ENCODE data around the gene SWI5.

The SWI5 gene

DNA sequence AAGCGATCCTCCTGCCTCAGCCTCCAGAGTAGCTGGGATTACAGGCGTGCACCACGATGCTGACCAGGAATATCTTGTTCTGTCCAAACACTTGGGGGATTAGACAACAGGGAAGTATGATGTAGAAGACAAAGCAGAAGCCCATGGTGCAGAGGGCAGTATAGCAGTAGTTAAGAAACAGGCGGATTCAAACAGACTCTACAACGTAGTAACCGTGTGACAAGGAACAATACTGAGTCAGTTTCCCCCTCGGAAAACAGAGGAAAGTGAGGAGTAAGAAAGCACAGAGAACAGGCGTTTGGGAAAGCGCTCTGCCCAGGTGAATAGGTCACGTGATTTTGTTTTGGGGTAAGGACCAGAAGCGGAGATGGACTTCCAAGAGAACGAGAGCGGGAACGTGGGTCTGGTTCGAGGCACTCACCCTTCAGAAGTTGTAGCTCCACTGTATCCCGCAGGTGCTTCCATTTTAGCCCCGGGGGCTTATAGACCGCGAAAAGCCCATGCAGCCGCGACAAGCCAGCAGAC lies 45.9 kb downstream of the SWI5 start:
- no peak for DNase-seq

- peak; percentile 80 to 91 (median 88) for DNase-seq
These were observed 46.5 kb downstream of the SWI5 start, which contains the start of the genes COQ4 and TRUB2 for GRCh38 chr9:128322404-128323211. Gene COQ4 (plus strand): TSS chr9:128322839. CDS start chr9:128322859, 20 bp downstream. Gene TRUB2 (minus strand): TSS chr9:128322447. CDS start chr9:128322408, 39 bp downstream.

GRCh38 chr9:128323212-128323730 lies 47.2 kb downstream of the SWI5 start:
- DNase-seq = no peak

DNA sequence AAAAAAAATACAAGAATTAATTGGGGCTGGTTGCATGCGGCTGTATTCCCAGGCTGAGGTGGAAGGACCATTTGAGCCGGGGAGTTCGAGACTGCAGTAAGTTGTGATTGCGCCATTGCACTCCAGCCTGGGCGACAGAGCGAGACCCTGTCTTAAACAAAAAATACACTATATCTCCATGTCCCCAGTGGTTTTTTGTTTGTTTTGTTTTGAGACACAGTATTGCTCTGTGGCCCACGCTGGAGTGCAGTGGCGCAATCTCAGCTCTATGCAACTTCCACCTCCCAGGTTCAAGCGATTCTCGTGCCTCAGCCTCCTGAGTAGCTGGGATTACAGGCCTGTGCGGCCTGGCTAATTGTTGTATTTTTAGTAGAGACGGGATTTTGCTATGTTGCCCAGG lies 47.7 kb downstream of the SWI5 start:
- no peak for DNase-seq

DNA sequence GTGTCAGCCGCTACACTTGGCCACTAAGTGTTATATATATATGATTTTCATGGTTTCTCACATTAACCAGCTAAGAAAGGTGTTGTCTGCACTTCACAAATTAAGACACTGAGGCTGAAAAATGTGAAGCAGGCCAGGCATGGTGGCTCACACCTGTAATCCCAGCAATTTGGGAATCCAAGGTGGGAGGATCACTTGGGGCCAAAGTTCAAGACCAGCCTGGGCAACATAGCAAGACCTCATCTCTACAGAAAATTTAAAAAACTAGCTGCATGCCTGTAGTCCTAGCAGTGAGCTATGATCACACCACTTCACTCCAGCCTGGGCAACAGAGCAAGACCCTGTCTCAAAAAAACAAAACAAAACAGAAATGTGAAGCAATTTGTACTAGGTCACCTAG lies 48.3 kb downstream of the SWI5 start:
- no peak for DNase-seq

DNA sequence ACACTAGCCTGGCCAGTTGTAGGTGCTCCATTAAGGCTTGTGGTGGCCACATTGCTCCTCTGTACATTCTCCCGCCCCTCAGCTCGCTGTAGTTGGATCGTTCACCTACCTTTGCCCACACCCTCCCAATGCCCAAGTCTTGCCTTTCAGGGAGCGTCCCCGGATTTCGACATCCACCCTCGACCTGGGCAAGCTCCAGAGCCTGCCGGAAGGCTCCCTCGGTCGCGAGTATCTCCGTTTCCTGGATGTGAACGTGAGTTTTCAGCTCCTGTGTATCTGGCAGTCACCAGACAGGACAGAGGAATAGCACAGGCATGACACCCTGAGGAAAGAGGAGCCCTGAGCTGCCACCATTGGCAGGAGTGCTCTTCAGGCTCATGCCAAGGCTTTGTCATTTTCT lies 49.6 kb downstream of the SWI5 start:
- no peak for DNase-seq

- DNase-seq = no peak
These were observed 57.4 kb downstream of the SWI5 start for GRCh38 chr9:128333451-128333869.

DNA sequence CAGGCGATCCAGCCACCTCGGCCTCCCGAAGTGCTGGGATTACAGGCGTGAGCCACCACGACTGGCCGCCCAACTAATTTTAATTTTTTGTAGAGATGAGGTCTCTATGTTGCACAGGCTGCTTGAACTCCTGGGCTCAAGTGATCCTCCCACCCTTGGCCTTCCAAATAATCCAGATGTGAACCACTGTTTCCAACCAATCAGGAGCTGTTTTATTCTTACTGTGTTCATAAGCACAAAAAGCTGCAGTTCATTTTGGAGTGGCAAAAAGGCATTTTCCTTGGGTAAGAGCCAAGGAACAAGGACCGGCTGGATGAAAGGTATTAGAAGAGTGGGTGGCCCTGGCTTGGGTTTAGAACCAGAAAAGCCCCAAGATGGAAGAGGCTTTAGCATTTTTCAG lies 59.1 kb downstream of the SWI5 start:
- DNase-seq = no peak

- no peak for DNase-seq
These were observed 59.8 kb downstream of the SWI5 start for GRCh38 chr9:128335914-128336313.

- no peak for DNase-seq
These were observed 61.9 kb downstream of the SWI5 start for GRCh38 chr9:128337936-128338335.
